T-helper 1 cell (primary cell): ENCODE measurements around the gene STKLD1.
A peak's percentile ranks its signal among the peaks of the same experiment; 100 is the strongest.
"Not testable (repeated sequence)": the region's sequence is repeated elsewhere in the genome, so short reads cannot be mapped to it uniquely, and the experiment has no call there.

ENCODE experiments used
- DNase-seq, 5 donors: peaks; one replicate each; pipeline ENCODE4 v3.0.0-alpha.2; 2012 to 2020

STKLD1 gene

GRCh38 chr9:133366435-133366834 is 9.7 kb upstream of the STKLD1 start:
- no peak for DNase-seq

- no peak for DNase-seq
These were observed 8.9 kb upstream of the STKLD1 start for GRCh38 chr9:133367221-133367620.

DNA sequence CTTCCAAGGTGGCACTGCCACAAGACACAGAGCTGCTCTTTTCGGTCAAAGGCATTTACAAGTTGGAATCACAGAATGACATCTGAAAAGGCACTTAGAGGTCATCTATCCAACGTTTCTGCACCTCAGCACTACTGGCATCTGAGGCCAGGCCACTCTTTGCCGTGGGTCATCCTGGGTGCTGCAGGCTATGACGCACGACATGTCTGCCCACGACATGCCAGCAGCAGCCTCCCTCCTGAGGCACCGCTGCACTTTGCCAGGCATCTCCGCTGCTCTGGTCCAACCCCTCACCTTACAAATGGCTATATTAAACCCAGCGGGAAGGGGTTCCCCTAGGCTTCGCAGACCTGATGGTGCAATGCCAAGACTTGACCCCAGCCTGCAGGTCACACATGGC is 8.4 kb upstream of the STKLD1 start:
- no peak for DNase-seq

- no peak for DNase-seq
These were observed 7.8 kb upstream of the STKLD1 start for GRCh38 chr9:133368249-133368881.

GRCh38 chr9:133369422-133369821 is 6.7 kb upstream of the STKLD1 start:
- DNase-seq, result no peak

- DNase-seq, result peak in 1 of 5 donors; percentile 35
These were observed 6.2 kb upstream of the STKLD1 start for GRCh38 chr9:133369933-133370332.

- DNase-seq, result peak in 2 of 5 donors; percentile 27 to 74
These were observed 5.5 kb upstream of the STKLD1 start for GRCh38 chr9:133370685-133371084.

- peak; percentile 35 to 85 (median 59) for DNase-seq
These were observed 4.9 kb upstream of the STKLD1 start for GRCh38 chr9:133371261-133371711.

DNA sequence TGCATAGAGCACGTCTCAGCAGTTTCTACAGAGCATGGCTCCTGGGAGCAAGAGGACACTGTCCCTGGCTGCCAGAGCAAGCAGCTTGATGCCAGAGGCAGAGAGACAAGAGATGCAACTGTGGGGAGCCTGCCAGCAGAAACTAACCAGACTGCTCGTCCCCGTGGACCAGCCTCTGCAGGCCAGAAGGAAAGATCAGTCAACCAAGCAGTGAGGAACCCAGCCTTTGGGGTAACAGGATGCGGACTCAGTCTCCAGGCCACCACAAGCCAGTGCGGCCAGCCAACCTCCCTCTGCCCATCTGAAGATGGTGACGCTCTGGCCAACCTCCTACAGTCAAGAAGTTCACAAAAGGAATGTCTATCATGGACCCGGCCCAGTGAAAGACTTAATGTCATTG is 4.0 kb upstream of the STKLD1 start:
- DNase-seq, result no peak

GRCh38 chr9:133374612-133375115 is 1.5 kb upstream of the STKLD1 start:
- DNase-seq, result peak in 1 of 5 donors; percentile 81

DNA sequence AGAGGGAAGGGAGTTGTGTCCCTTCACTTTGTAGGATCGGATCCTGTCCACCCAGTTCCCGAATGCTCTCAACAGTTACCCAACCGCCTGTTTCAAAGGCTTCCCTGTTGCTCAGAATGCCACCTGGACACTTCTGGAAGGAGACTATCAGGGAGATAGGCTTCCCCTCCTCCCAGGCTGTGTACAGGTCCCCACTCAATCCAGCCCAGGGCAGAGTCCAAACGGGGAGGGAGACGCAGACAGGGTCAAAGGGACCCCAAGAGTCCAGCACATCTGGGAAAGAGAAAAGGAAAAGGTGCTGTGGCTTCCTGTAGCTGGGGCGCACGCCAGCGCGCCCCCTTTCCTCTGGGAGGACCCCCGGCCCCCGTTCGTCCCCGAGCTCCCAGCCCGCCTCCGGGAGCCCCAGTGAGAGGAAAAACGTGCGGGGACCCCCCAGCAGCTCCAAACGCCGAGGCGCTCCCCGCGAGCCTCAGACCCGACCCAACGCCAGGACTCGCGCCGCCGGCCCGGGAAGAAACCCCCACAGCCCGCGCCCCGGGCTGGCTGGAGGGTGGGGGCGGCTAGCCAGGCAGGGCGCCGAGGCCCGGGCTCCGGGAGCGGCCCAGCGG is 946 bp upstream of the STKLD1 start:
- peak in 2 of 5 donors; percentile 15 to 46 for DNase-seq

- DNase-seq, result not testable (repeated sequence)
These were observed 1.1 kb downstream of the STKLD1 start for GRCh38 chr9:133377280-133377679.

GRCh38 chr9:133377721-133378216 is 1.6 kb downstream of the STKLD1 start:
- no peak for DNase-seq

GRCh38 chr9:133378408-133378962 is 2.3 kb downstream of the STKLD1 start:
- no peak for DNase-seq

GRCh38 chr9:133379153-133380086 is 3.3 kb downstream of the STKLD1 start:
- no peak for DNase-seq

DNA sequence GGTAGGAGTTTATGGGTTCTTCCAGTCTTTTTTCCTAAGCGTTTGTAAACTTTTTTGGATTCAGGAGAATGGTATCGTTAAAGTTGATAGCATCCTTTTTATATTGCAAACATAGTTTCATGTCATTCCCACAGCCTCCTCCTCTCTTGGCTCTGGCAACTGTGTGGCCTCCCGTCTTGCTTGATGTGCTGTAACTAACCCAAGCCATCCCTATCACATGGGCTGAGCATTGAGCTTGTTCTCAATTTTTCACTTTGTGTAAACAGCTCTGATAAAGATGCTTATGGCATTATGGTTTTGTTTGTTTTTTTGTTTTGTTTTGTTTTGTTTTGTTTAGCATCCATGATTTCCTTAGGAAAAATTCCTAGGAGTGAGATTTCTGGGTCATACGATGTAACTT is 4.6 kb downstream of the STKLD1 start:
- no peak for DNase-seq

DNA sequence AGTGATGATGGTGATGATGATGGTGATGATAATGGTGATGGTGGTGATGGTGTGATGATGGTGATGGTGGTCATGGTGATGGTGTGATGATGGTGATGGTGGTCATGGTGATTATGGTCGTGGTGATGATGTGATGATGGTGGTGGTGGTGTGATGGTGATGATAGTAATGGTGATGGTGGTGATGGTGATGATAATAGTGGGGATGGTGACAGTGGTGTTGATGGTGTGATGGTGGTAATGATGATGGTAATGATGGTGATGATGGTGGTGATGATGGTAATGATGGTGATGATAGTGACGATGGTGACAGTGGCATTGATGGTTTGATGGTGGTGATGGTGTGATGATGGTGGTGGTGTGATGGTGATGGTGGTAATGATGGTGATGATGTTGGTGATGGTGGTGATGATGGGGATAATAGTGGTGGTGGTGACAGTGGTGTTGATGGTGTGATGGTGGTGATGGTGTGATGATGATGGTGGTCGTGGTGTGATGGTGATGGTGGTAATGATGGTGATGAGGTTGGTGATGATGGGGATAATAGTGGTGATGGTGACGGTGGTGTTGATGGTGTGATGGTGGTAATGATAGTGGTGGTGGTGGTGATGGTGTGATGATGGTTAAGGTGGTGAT is 6.5 kb downstream of the STKLD1 start:
- DNase-seq, result no peak

DNA sequence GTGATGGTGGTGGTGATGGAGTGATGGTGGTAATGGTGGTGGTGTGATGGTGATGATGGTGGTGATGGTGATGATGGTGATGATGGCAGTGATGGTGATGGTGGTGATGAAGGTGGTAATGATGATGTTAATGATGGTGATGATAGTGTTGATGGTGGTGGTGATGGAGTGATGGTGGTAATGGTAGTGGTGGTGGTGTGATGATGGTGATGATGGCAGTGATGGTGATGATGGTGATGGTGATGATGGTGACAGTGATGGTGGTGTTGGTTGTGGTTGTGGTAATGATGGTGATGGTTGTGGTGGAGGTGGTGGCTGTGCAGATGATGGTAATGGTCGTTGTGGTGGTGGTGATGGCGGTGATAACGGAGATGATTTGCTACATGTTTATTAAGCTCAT is 7.3 kb downstream of the STKLD1 start:
- no peak for DNase-seq

DNA sequence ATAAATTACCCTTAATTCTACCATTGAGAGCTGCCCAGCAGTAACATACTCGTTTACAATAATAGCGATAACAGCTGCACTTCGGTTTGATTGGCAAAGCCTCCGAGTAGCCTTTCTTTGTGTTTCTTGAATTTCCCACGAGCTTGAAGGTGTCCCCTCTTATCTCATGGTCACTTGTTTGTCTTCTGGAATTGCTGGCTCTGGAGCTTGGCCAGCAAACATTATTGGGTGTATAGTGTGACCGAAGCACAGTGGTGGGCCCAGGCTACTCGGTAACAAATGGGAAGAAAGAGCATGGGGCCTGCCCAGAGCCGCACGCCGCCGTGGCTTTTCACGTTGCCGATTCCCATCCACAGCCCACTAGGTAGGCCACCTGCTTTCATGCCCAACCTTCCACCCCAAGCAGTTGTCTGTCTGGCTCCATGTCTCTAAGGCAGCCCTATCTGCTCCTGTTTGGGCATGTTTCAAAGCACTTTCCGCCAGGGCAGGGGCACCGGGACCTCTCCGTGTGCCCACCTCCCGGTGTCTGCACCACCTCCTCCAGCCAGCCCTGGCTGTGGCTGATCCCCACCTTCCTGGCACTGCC is 8.7 kb downstream of the STKLD1 start:
- no peak for DNase-seq

DNA sequence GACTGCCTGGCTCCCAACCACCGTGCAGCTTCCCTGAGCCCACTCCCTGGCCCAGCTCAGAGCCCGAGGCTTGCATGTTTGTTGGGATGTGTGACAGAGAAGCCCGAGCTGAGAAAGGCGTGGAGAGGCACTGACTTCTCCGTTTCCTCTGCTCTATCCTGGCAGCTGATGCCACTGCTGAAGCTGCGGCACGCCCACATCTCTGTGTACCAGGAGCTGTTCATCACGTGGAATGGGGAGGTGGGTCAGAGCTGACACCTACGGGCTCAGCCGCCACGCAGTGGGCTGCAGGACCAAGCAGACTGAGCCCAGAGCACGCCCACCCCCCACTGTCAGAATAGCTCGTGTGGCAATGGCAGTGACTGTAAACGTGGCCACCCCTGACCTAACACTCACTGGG is 9.3 kb downstream of the STKLD1 start:
- DNase-seq, result no peak

DNA sequence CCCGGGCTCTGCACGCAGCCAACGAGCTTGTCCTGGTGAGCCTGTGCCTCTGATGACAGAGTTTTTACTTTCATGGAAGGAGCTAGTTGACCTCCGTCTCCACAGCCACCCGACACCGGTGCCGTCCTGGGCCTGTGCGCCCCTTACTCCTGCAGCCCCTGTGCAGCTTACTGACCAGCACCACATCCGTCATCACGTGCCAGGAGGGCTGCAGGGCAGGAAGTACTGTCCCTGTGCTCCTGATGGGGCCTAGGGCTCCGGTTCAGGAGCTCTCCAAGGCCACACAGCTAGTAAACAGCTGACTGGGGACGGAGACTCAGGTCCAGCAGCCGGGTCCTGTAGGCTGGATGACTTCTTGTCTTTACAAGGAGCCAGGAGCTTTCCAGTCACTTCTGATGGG is 10.2 kb downstream of the STKLD1 start:
- DNase-seq, result no peak

GRCh38 chr9:133387680-133388079 is 11.5 kb downstream of the STKLD1 start:
- DNase-seq, result no peak
